ENCODE measurements around the gene BPIFA2. TPM values are rescaled to one million over a fixed set of nuclear protein-coding genes. Genes with fewer than 3 reads are reported as not detected.
A peak's percentile ranks its signal among the peaks of the same experiment; 100 is the strongest.

The BPIFA2 gene
- total RNA-seq, 1 donor from 2014 or later: not detected

DNA sequence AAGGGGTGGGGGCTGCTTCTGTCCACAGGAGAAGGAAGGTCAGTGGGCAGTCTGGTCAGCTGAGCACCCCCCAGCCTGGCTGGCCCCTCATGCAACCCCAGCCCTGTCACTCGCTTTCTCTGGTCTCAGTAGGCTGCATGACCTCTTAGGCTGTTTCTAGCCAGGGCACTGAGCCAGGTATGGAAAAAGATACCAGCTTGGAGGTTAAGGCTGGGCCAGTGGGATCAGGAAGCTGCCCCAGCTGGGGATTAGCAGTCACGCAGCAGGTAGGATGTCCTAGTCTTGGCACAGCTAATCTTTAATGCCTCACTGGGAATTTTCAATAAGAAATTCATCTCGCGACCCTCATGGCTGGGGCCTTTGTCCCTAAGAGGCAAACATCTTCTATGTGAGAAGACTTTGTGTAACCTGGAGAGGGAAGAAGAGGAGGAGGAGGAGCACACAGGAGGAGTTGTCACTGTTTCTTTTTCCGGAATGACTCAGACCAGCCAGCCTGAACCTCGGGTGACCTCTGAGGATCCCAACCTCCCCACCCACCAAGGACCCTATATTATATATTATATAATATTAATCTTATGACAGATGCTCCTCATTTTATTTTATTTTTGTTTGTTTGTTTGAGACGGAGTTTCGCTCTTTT lies 2.4 kb upstream of the BPIFA2 start:
- Histone ChIP-seq H3K9me3 (peaks cover 0 to 8% of the 10 kb centered on the region in 2 donors), H3K4me3 (no peak overlapping the region), H3K4me1 (no peaks in the 10 kb centered on the region), H3K36me3 (no peaks in the 10 kb centered on the region), H3K27me3 (no peaks in the 10 kb centered on the region), H3K27ac (no peak overlapping the region)
- no peak for DNase-seq (ENCODE audit: low spot score in 2 of 2)
- TF ChIP-seq CTCF (IDR thresholded peaks at IDR 0.05): no peak
- intact Hi-C loops (cut with DNase I): no loop called here

GRCh38 chr20:33166533-33167113 lies 1.3 kb upstream of the BPIFA2 start:
- H3K27ac ChIP-seq: no peak overlapping the region
- no peak for TF ChIP-seq CTCF (IDR thresholded peaks at IDR 0.05)
- no peak overlapping the region for H3K4me3 ChIP-seq
- intact Hi-C loops (cut with DNase I): no loop called here
- no peaks in the 10 kb centered on the region for H3K36me3 ChIP-seq
- peaks cover 0 to 8% of the 10 kb centered on the region in 2 donors for H3K9me3 ChIP-seq
- DNase-seq (ENCODE audit: low spot score in 2 of 2): no peak
- H3K4me1 ChIP-seq: no peaks in the 10 kb centered on the region
- no peaks in the 10 kb centered on the region for H3K27me3 ChIP-seq

GRCh38 chr20:33169176-33169794 lies 1.3 kb downstream of the BPIFA2 start:
- Histone ChIP-seq H3K36me3 (no peaks in the 10 kb centered on the region), H3K4me1 (no peaks in the 10 kb centered on the region), H3K27ac (no peak overlapping the region), H3K9me3 (peaks cover 0 to 8% of the 10 kb centered on the region in 2 donors), H3K4me3 (no peak overlapping the region), H3K27me3 (no peaks in the 10 kb centered on the region)
- intact Hi-C loops (cut with DNase I): no loop called here
- peak in 1 of 3 experiments; percentile 20 for TF ChIP-seq CTCF (IDR thresholded peaks at IDR 0.05)
- DNase-seq (ENCODE audit: low spot score in 2 of 2): no peak

- no peaks in the 10 kb centered on the region for H3K4me1 ChIP-seq
- H3K27me3 ChIP-seq: no peaks in the 10 kb centered on the region
- TF ChIP-seq CTCF (IDR thresholded peaks at IDR 0.05): no peak
- DNase-seq (ENCODE audit: low spot score in 2 of 2): no peak
- no peak overlapping the region for H3K4me3 ChIP-seq
- intact Hi-C loops (cut with DNase I): no loop called here
- peaks cover 0 to 8% of the 10 kb centered on the region in 2 donors for H3K9me3 ChIP-seq
- no peak overlapping the region for H3K27ac ChIP-seq
- H3K36me3 ChIP-seq: no peaks in the 10 kb centered on the region
Observed at GRCh38 chr20:33172781-33173180, 4.8 kb downstream of the BPIFA2 start.

DNA sequence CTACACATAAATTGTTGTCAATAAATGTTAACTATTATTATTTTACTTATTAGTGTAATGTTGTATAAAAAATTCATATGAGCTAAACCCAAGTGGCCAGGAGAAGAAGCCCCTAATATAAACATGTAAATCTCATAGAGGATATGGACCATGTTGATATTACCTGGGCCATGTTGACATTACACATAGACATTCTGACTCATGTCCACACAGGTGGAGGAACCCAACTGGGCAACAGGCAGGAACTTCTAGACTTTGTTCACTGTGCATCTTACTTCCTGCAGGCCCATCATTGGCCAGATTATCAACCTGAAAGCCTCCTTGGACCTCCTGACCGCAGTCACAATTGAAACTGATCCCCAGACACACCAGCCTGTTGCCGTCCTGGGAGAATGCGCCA lies 7.2 kb downstream of the BPIFA2 start:
- no peak for TF ChIP-seq CTCF (IDR thresholded peaks at IDR 0.05)
- Histone ChIP-seq H3K4me1 (no peaks in the 10 kb centered on the region), H3K4me3 (no peak overlapping the region), H3K27me3 (no peaks in the 10 kb centered on the region), H3K9me3 (no peaks in the 10 kb centered on the region), H3K36me3 (no peaks in the 10 kb centered on the region), H3K27ac (no peak overlapping the region)
- no peak for DNase-seq (ENCODE audit: low spot score in 2 of 2)
- intact Hi-C loops (cut with DNase I): no loop called here
